Activated CD4-positive, alpha-beta T cell treated with anti-CD3 and anti-CD28 coated beads, Interleukin-2, amount 50 U/mL, for 48 hours (primary cell): ENCODE results near the gene HTR1B.

Source experiments
- DNase-seq, 2 experiments: peaks; one replicate each; pipeline ENCODE4 v3.0.0-alpha.2; 2020

HTR1B gene

GRCh38 chr6:77455271-77455670 is 8.0 kb downstream of the HTR1B start:
- no peak for DNase-seq

GRCh38 chr6:77454386-77454785 is 8.9 kb downstream of the HTR1B start:
- DNase-seq, result no peak

GRCh38 chr6:77451466-77451865 is 11.8 kb downstream of the HTR1B start:
- DNase-seq, result no peak

GRCh38 chr6:77450924-77451323 is 12.4 kb downstream of the HTR1B start:
- no peak for DNase-seq

- DNase-seq, result no peak
Measured at GRCh38 chr6:77448546-77448945, 14.7 kb downstream of the HTR1B start.

GRCh38 chr6:77447254-77447653 is 16.0 kb downstream of the HTR1B start:
- no peak for DNase-seq

GRCh38 chr6:77446249-77446648 is 17.0 kb downstream of the HTR1B start:
- DNase-seq, result no peak

GRCh38 chr6:77445214-77445613 is 18.1 kb downstream of the HTR1B start:
- no peak for DNase-seq

- DNase-seq, result no peak
Measured at GRCh38 chr6:77440206-77440976, 22.9 kb downstream of the HTR1B start.

GRCh38 chr6:77433888-77434287 is 29.4 kb downstream of the HTR1B start:
- no peak for DNase-seq

- no peak for DNase-seq
Measured at GRCh38 chr6:77430504-77430903, 32.8 kb downstream of the HTR1B start.

GRCh38 chr6:77425671-77426070 is 37.6 kb downstream of the HTR1B start:
- DNase-seq, result no peak

- DNase-seq, result no peak
Measured at GRCh38 chr6:77425216-77425615, 38.1 kb downstream of the HTR1B start.

- DNase-seq, result no peak
Measured at GRCh38 chr6:77424761-77425160, 38.5 kb downstream of the HTR1B start.

- DNase-seq, result no peak
Measured at GRCh38 chr6:77416839-77417238, 46.5 kb downstream of the HTR1B start.

- no peak for DNase-seq
Measured at GRCh38 chr6:77415706-77416105, 47.6 kb downstream of the HTR1B start.
